IMR-90 (cell line): Measurements from ENCODE around the gene CLEC17A. TPM values are rescaled to one million over a fixed set of nuclear protein-coding genes. Genes with fewer than 3 reads are reported as not detected.
"Not testable (repeated sequence)": the region's sequence is repeated elsewhere in the genome, so short reads cannot be mapped to it uniquely, and the experiment has no call there.

Experiments
- ATAC-seq: fragments of 200-7000 bp; cut with Tn5 transposase; 2 replicates; pipeline ENCODE4 v1.9.1; 2020; ENCODE audit warnings: low read depth, mild to moderate bottlenecking, moderate library complexity
- BruUV-seq: library from RNA; stranded (reverse); fragments of 400-500 nt; replicated peaks from 2 replicates; lab custom pipeline; 2021; lab: Mats Ljungman, UMichigan
- CTCF ChIA-PET: fragments of 300-600 bp; formaldehyde crosslinking; extraction: SDS; loops from one replicate; lab custom pipeline; 2021; ENCODE audit warnings: antibody characterized with exemption; lab: Yijun Ruan, JAX
- POLR2A ChIA-PET: fragments of 300-600 bp; sonication (Branson Sonifier 250); formaldehyde crosslinking; loops from one replicate; lab custom pipeline; 2022; ENCODE audit warnings: antibody characterized with exemption; ENCODE audit not compliant: unreplicated experiment; lab: Charles Lee
- DNase-seq: peaks from one replicate; pipeline ENCODE4 v3.0.0; 2013
- H2AFZ ChIP-seq: replicated peaks from 2 replicates; pipeline ENCODE3; 2013; ENCODE audit warnings: low read length, mild to moderate bottlenecking; ENCODE audit not compliant: poor library complexity
- H2AK5ac ChIP-seq: 2 replicates; pipeline ENCODE4 v1.6.1; 2013; ENCODE audit warnings: low read depth, low read length, inconsistent platforms
- H2AK9ac ChIP-seq: replicated peaks from 2 replicates; pipeline ENCODE3; 2013; ENCODE audit warnings: mild to moderate bottlenecking, low read depth, low read length, moderate library complexity; ENCODE audit not compliant: poor library complexity
- H2BK120ac ChIP-seq: 2 replicates; pipeline ENCODE4 v1.6.1; 2013; ENCODE audit warnings: low read depth, low read length, inconsistent platforms
- H2BK15ac ChIP-seq: 3 replicates; pipeline ENCODE4 v1.6.1; 2013; ENCODE audit warnings: low read depth, low read length, inconsistent platforms
- H2BK20ac ChIP-seq: 2 replicates; pipeline ENCODE4 v1.6.1; 2013; ENCODE audit warnings: low read depth, mild to moderate bottlenecking, inconsistent platforms, low read length, moderate library complexity
- H2BK5ac ChIP-seq: 2 replicates; pipeline ENCODE4 v1.6.1; 2013; ENCODE audit warnings: mild to moderate bottlenecking, low read depth, low read length, inconsistent platforms; ENCODE audit not compliant: poor library complexity, severe bottlenecking
- H3K14ac ChIP-seq: replicated peaks from 2 replicates; pipeline ENCODE4 v1.6.1; 2013; ENCODE audit warnings: low read depth, low read length, inconsistent platforms
- H3K18ac ChIP-seq: 2 replicates; pipeline ENCODE4 v1.6.1; 2013; ENCODE audit warnings: low read depth, low read length, control low read depth
- H3K23ac ChIP-seq: 2 replicates; pipeline ENCODE4 v1.6.1; 2013; ENCODE audit warnings: low read depth, low read length, inconsistent platforms
- H3K27ac ChIP-seq: 2 replicates; pipeline ENCODE4 v1.5.1; 2013; ENCODE audit warnings: mild to moderate bottlenecking, control low read depth, low read length; ENCODE audit not compliant: insufficient read depth
- H3K27me3 ChIP-seq: 2 replicates; pipeline ENCODE4 v1.6.1; 2013; ENCODE audit warnings: low read length; ENCODE audit not compliant: control insufficient read depth, insufficient read depth
- H3K36me3 ChIP-seq: 2 replicates; pipeline ENCODE4 v1.6.1; 2013; ENCODE audit warnings: low read length, mixed read lengths; ENCODE audit not compliant: control insufficient read depth, insufficient read depth
- H3K4ac ChIP-seq: 2 replicates; pipeline ENCODE4 v1.6.1; 2013; ENCODE audit warnings: low read depth, low read length, inconsistent platforms
- H3K4me1 ChIP-seq: 2 replicates; pipeline ENCODE4 v1.6.1; 2013; ENCODE audit warnings: low read length, mixed read lengths; ENCODE audit not compliant: control insufficient read depth, insufficient read depth
- H3K4me2 ChIP-seq: 2 replicates; pipeline ENCODE4 v1.6.1; 2013; ENCODE audit warnings: low read depth, mild to moderate bottlenecking, control low read depth, low read length, moderate library complexity
- H3K4me3 ChIP-seq: 2 replicates; pipeline ENCODE4 v1.5.1; 2013; ENCODE audit warnings: low read depth, mild to moderate bottlenecking, control low read depth, low read length, moderate library complexity; ENCODE audit not compliant: insufficient read depth
- H3K56ac ChIP-seq: 2 replicates; pipeline ENCODE4 v1.6.1; 2013; ENCODE audit warnings: low read length, inconsistent platforms; ENCODE audit not compliant: insufficient read depth; ENCODE audit errors: extremely low read depth
- H3K79me1 ChIP-seq, 2 experiments: 2 replicates each; pipeline ENCODE4 v1.6.1; 2013; ENCODE audit warnings: low read length in 2 of 2, inconsistent platforms in 1 of 2, low read depth in 1 of 2
- H3K9ac ChIP-seq: 2 replicates; pipeline ENCODE4 v1.6.1; 2013; ENCODE audit warnings: low read depth, low read length, control low read depth
- H3K9me1 ChIP-seq: 2 replicates; pipeline ENCODE4 v1.6.1; 2013; ENCODE audit warnings: low read length, inconsistent platforms; ENCODE audit not compliant: insufficient read depth
- H3K9me3 ChIP-seq: 2 replicates; pipeline ENCODE4 v1.6.1; 2013; ENCODE audit warnings: low read length; ENCODE audit not compliant: control insufficient read depth, insufficient read depth
- H4K20me1 ChIP-seq: 2 replicates; pipeline ENCODE4 v1.6.1; 2013; ENCODE audit warnings: low read length, inconsistent platforms; ENCODE audit not compliant: insufficient read depth
- H4K5ac ChIP-seq: 2 replicates; pipeline ENCODE4 v1.6.1; 2013; ENCODE audit warnings: mild to moderate bottlenecking, low read depth, low read length, control low read depth
- H4K8ac ChIP-seq, 2 experiments: 2 replicates each; pipeline ENCODE4 v1.6.1; 2013; ENCODE audit warnings: low read depth in 2 of 2, low read length in 2 of 2, control low read depth in 1 of 2, inconsistent platforms in 1 of 2
- H4K91ac ChIP-seq: 2 replicates; pipeline ENCODE4 v1.6.1; 2013; ENCODE audit warnings: low read depth, low read length, inconsistent platforms; ENCODE audit not compliant: insufficient read depth
- CTCF ChIP-seq: conservative IDR thresholded peaks from 2 replicates; pipeline ENCODE4 v1.5.1; 2012; ENCODE audit warnings: mild to moderate bottlenecking, low read depth, low read length, improper control_type of control experiment
- RAD21 ChIP-seq: IDR thresholded peaks from 2 replicates; pipeline ENCODE4 v1.6.1; 2012; ENCODE audit warnings: low read length, improper control_type of control experiment
- WGBS, 2 experiments: methylation state at CpG; one replicate each; pipeline versions ENCODE4 v1.1.5 to v1.1.7; 2013; ENCODE audit warnings: missing lambda C conversion rate in 2 of 2; ENCODE audit not compliant: insufficient read length in 1 of 2; ENCODE audit errors: extremely low coverage in 2 of 2; 5-methylcytosine and 5-hydroxymethylcytosine counted together
- dilution Hi-C: fragments of 300-500 bp; cut with HindIII; formaldehyde crosslinking; loops from one replicate; pipeline ENCODE4 v1.14.3; 2018; ENCODE audit warnings: low sequenced_read_pairs; ENCODE audit not compliant: unreplicated experiment
- in situ Hi-C: fragments of 300-500 bp; cut with MboI; formaldehyde crosslinking; loops from 3 replicates; pipeline ENCODE4 v1.14.3; 2019; ENCODE audit warnings: low sequenced_read_pairs, inconsistent platforms, mixed read lengths
- intact Hi-C: fragments of 100-400 bp; cut with micrococcal nuclease; formaldehyde crosslinking; loops from 2 replicates; pipeline ENCODE4 v1.10.0; 2022
- polyA plus RNA-seq, 3 experiments: library from polyadenylated mRNA; depleted of rRNA; stranded (reverse); fragments of >200 nt; gene quantifications; 2 replicates each; pipeline ENCODE4 v1.2.3, GENCODE V29; 2012; ENCODE audit warnings: low replicate concordance in 1 of 3
- total RNA-seq: library from RNA; depleted of rRNA; stranded (reverse); fragments of >200 nt; gene quantifications from 2 replicates; pipeline ENCODE4 v1.2.3, GENCODE V29; 2012

CLEC17A gene
- total and polyA plus RNA-seq, 2 of the 4 experiments (the other 2 are of a cell fraction) = 0.05 TPM; not detected in 1

DNA sequence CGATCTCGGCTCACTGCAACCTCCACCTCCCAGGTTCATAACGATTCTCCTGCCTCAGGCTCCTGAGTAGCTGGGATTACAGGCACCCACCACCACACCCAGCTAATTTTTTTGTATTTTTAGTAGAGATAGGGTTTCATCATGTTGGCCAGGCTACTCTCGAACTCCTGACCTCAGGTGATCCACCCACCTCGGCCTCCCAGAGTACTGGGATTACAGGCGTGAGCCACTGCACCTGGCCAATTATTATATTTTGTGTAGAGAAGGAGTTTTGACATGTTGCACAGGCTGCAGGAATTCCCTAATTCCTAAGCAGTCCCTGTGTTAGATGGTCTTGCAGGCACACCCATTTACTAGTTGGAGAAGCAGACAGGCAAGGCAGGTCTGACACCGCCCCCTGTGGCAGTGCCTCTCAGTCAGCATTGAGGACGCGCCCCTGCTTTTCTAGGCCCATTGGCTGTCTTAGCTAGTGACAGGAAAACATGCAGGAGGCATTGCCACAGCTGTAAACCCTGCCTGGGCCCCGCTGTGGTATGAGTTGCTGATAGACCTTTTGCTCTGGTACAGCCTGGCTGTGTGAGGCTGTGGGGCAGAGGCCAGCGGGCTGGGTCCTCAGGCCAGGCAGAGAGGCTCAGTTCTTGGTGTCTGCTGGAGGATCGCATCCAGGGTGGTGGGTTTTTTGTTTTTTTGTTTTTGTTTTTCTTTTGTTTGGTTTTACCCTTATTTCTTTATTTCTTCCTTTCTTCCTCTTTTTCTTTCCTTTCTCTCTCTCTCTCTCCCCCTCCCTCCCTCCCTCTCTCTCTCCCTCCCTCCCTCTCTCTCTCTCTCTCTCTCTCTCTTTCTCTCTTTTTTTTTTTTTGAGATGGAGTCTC is 31.5 kb upstream of the CLEC17A start:
- peak overlapping the region; percentile 17 for H2AK9ac ChIP-seq
- H3K4me3 ChIP-seq, POLR2A ChIA-PET, dilution Hi-C loops, H3K9me1 ChIP-seq, H2BK15ac ChIP-seq, H3K23ac ChIP-seq, BruUV-seq, H2BK20ac ChIP-seq, CTCF ChIA-PET, H3K4me1 ChIP-seq, H3K56ac ChIP-seq, H3K27ac ChIP-seq, H3K14ac ChIP-seq, H3K4me2 ChIP-seq, H3K9ac ChIP-seq, H3K4ac ChIP-seq, H4K20me1 ChIP-seq, H3K9me3 ChIP-seq, H4K8ac ChIP-seq, H2AK5ac ChIP-seq, intact Hi-C loops, H4K5ac ChIP-seq, H3K27me3 ChIP-seq, H2BK120ac ChIP-seq, H2BK5ac ChIP-seq, H3K18ac ChIP-seq, H3K36me3 ChIP-seq, H4K91ac ChIP-seq: not testable (repeated sequence)
- in situ Hi-C loops = loop anchor here (25.0 kb wide), 1 partner anchor 886 kb away; the partner anchor contains the start of gene WIZ
- ATAC-seq (peak; percentile 67), DNase-seq (peak; percentile 35)
- H2AFZ ChIP-seq = peak overlapping the region; percentile 36
- TF ChIP-seq CTCF = 0 out of 2 replicates have a peak, but pooled peaks have one; percentile 21
- peak; percentile 21; the same call in 1 of the 2 replicates for TF ChIP-seq RAD21
- peaks cover 9 to 35% of the 10 kb centered on the region in 2 experiments for H3K79me1 ChIP-seq
- 46% methylated on average over 5 of the region's 12 CpGs; no CpG with 5 or more reads in 1 of the 2 experiments for WGBS, 2 experiments

- H3K56ac ChIP-seq, H3K4me2 ChIP-seq, H3K27me3 ChIP-seq, H3K4me1 ChIP-seq, H3K23ac ChIP-seq, CTCF ChIA-PET, H2AK9ac ChIP-seq, POLR2A ChIA-PET, H3K4ac ChIP-seq, H3K18ac ChIP-seq, H4K8ac ChIP-seq, DNase-seq, H4K5ac ChIP-seq, BruUV-seq, H3K9me1 ChIP-seq, H4K91ac ChIP-seq, H2AFZ ChIP-seq, H2BK5ac ChIP-seq, H2BK120ac ChIP-seq, H3K9me3 ChIP-seq, intact Hi-C loops, H3K36me3 ChIP-seq, ATAC-seq, H3K9ac ChIP-seq, H2AK5ac ChIP-seq, H3K27ac ChIP-seq, H2BK20ac ChIP-seq, H3K4me3 ChIP-seq, H3K14ac ChIP-seq, dilution Hi-C loops, H2BK15ac ChIP-seq: not testable (repeated sequence)
- in situ Hi-C loops = loop anchor here (25.0 kb wide), 1 partner anchor 885 kb away; the partner anchor contains the start of gene WIZ
- no CpG with 5 or more reads among the region's 8 CpGs for WGBS, 2 experiments
- peaks cover 9 to 37% of the 10 kb centered on the region in 2 experiments for H3K79me1 ChIP-seq
- peaks cover 10% of the 10 kb centered on the region for H4K20me1 ChIP-seq
Measured at GRCh38 chr19:14552006-14552360, 30.9 kb upstream of the CLEC17A start.
